Measurements from ENCODE around the gene MEGF6.

MEGF6 gene

DNA sequence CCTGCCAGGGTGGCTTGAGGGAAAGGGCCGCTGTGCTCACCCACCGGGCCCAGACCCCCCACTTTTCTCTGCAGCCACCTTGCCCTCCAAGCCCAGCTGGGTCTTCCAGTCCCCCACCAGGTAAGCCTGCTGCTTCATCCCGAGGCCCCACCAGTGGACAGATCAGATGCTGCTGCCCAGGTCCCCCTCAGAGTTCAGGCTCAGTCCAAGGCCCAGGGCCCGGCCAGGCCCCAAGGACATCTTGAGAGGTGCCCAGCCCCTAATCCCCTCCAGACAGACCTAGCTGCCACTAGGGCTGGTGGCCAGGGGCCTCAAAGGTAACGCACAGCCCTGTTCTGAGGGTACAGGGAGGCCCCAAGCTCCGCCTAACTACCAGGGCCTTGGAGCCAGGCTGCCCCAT, 58.6 kb downstream of the MEGF6 start:
- no peak for DNase-seq

- DNase-seq, result no peak
These were observed 59.1 kb downstream of the MEGF6 start for GRCh38 chr1:3552176-3552575.

DNA sequence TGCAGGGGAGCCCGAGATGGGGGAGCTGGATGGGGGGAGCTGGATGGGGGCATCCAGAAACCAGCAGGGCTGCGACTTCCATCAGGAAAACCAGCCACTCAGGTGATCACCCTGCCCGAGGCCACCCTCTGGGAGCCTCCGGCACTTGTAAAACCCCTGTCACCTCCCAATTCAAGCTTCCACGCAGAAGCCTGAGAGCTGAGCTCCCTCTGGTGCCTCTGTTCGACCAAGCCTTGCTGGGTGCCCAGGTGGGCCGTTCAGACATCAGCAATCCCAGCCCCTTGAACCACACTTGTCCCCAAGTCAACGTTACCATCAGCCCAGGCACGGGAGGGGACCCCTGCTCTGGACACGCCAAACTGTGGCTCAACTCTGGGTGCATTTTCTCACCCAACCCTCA, 59.6 kb downstream of the MEGF6 start:
- DNase-seq, result no peak

DNA sequence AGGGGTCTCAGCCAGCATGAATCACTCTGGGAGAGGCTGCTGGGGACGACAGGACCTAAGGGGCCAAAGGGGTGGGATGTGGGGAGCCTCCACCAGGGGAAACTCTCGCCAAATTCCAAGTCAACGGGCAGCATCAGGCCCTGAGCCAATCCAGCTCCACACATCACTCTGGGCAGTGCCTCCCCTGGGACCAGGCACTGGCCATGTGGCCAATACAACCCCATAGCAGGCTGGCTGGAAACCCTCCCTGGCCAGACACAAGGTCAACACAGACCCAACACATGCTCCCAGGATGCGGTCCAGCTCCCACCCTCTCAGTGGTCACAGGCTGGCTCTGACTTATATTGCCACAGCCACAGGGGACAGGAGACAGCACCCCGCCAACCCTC, 60.0 kb downstream of the MEGF6 start:
- DNase-seq, result no peak

GRCh38 chr1:3550511-3551289, 60.6 kb downstream of the MEGF6 start:
- no peak for DNase-seq

DNA sequence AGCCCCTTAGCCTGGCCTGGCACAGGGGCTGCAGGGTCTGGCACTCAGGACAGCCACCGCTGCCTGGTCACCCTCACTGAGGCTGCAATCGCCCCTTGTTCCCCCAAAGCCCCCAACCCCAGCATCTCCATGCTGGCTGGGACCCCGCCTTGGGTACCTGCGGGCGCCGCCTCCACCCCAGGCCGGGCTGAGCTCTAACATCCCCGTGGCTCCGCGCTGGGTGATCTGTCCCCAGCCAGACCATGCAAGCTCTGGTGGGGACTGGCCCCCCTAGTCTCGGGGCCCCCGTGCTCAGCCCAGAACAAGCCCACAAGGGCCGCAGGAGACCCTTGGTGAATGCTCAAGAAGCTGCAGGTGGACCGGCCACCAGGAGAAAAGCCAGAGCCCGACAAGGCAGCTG, 62.4 kb downstream of the MEGF6 start:
- no peak for DNase-seq

DNA sequence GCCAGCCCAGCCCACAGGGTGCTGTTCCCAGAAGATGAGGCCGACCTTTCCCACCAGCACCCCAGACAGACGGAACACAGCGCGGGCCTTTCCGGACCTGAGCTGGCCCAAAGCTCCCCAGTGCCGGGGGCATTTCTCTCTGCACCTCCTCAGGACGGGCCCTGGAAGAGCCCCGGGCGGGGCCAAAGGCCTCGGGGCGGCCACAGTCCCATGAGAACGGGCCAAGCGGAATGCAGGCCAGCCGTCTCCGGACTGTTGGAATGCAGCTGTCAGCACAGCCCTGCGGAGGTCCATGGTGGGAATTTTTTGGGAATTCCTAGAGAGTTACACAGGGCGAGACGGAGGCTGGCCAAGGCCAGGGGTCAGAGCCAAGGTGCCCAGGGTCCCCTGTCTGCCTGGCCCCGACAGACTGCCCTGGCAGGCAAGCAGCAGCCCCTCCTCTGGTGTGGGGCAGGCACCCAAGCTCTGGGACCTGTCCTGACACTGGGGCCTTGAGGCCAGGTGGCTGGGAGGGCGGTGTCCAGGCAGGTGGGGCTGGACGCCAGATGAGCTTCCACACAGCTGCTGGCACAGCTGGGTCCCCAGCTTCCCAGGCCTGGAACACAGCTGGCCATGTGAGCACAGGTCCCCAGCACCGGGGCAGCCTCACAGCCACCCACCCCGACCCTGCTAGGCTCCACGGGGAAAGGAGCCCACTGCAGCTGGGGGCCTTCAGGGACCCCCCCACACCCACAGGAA, 63.0 kb downstream of the MEGF6 start:
- DNase-seq, result no peak

GRCh38 chr1:3547055-3548005, 64.0 kb downstream of the MEGF6 start:
- no peak for DNase-seq

GRCh38 chr1:3546048-3546384, 65.3 kb downstream of the MEGF6 start:
- no peak for DNase-seq

- DNase-seq, result no peak
These were observed 65.8 kb downstream of the MEGF6 start for GRCh38 chr1:3545363-3546047.

DNA sequence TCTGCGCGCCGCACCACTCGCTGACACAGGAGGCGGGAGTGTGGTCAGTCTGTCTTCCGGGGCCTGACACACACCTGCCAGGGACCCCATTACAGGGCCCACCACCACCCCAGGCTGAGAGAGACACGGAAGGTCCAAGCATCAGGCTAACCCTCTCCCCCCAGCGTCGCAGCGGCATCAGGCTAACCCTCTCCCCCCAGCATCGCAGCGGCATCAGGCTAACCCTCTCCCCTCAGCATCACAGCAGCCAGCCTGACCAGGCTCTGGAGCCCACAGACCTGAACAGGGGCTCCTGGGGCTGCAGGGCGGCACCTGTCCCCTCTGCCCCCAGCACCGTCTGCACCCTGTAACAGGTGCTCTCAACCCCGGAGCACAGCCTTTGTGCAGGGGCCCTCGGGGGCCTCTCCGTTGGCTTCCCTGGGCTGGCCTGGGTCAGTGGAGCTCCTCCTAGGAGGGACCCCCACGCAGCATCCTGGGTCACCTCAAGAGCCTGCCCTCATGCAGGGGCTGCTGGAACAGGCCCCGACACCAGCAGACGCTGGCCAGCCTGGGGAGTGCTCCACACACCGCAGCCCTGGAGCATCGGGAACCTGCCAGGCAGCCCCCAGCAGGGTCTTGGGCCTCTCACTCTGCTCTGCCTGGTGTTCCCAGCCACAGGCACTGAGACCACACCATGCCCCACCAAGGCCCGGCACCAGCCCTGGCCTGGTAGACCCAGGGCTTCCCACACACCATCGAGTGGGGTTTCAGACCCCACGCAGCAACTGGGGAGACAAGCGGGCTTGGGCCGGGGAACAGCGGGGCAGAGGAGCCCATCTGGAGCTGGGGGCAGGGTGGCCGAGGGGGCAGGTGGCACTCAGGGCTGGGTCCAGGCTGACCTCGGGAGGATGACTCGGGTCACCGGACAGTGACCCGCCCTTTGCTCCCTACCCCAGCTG, 67.0 kb downstream of the MEGF6 start:
- no peak for DNase-seq

DNA sequence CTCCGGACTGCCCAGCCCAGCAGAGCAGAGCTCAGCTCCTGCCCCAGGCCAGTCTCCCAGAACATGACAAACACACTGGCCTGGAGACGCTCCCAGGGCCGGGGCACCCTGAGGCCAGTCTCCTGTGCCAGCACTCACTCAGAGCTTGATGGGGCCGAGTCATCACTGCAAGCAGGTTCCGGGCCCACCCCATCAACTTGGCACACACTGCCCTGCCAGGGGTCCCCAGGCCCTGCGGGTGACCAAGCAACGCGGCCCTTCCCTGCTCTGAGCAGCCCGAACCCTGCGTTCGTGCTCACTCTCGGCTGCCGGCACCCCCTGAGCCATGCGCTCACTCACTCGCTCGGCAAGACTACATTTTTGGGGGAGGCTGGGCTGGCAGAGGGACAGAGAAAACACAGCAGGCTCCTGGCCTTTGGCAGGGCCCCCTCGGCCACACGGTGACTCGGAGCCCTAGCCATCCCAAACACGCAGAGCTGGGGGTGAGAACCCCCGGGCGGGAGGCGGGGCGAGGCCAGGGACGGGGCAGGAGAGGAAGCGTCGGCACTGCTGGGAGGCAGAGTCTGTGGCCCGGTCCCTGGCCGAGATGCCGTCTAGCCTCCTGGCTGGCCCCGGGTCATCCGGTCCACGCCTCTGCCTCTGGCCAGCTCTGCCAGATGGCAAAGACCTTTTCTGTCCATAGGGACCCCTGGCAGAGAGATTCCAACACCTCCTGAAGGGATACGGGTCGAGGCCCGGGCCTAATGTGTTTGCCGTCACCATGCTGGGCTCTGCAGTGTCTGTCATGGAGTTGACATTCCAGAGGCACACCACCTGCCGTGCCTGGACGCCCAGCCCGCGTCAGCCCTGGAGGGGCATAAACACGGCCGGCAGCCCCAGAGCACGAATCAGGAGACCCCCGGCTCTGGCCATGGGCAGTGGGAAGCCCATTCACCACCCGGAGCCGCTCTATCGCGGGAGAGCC, 68.0 kb downstream of the MEGF6 start:
- no peak for DNase-seq

- DNase-seq, result no peak
These were observed 68.6 kb downstream of the MEGF6 start for GRCh38 chr1:3542676-3543075.

GRCh38 chr1:3541936-3542335, 69.4 kb downstream of the MEGF6 start:
- no peak for DNase-seq

GRCh38 chr1:3541465-3541864, 69.8 kb downstream of the MEGF6 start:
- no peak for DNase-seq

DNA sequence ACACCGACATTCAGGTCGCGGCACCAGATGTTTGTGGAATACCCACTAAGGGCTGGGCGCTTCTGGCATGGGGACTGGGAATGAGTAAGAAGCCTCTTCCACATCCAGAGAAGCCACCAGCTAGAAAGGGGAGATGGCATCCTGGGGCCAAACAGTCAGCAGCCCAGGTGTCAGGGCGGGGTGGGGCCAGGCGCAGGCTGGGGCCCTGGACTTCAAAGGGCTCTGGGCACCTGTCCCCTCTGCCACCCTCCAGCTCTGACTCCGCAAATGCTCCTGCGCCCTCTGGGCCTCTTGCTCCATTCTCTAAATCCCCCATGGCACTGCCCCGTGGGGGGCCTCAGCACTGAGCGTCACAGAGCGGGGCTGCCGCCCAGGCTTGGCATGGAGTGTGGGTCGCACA, 70.4 kb downstream of the MEGF6 start:
- DNase-seq, result no peak

DNA sequence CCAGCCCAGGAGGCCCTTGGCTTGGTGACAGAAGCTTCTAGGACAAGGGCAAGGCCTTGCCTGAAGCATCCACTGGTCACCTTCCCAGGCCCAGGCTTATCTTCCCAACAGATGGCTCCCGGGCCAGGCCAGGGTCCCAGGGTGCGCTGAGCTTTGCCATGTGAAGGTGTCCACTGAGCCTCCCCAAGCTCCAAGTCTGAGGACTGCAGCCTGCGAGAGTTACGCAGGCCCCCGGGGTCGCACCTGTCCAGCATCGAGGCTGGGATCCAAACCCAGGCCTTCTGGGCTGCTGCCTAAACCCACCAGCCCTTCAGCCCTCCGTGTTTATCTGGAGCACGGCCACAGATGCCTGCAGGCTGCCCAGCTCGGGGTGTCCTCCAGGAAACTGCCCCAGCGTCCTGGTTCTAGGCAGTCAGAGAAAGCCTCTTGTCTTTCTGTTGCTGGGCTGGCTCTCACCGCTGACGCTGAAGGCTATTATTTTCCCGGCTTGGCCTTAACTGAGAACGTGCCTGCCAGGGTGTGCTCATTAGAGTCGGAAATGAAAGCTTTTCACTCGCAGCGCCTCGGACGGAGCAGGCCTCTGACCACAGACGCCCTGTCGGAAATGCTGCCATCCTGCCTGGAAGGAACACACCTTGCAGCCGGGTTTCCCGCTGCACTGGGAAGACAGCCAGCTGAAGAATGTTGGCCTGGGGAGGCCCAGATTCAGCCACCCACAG, 71.4 kb downstream of the MEGF6 start:
- no peak for DNase-seq

- DNase-seq, result no peak
These were observed 73.9 kb downstream of the MEGF6 start for GRCh38 chr1:3537359-3537758.

DNA sequence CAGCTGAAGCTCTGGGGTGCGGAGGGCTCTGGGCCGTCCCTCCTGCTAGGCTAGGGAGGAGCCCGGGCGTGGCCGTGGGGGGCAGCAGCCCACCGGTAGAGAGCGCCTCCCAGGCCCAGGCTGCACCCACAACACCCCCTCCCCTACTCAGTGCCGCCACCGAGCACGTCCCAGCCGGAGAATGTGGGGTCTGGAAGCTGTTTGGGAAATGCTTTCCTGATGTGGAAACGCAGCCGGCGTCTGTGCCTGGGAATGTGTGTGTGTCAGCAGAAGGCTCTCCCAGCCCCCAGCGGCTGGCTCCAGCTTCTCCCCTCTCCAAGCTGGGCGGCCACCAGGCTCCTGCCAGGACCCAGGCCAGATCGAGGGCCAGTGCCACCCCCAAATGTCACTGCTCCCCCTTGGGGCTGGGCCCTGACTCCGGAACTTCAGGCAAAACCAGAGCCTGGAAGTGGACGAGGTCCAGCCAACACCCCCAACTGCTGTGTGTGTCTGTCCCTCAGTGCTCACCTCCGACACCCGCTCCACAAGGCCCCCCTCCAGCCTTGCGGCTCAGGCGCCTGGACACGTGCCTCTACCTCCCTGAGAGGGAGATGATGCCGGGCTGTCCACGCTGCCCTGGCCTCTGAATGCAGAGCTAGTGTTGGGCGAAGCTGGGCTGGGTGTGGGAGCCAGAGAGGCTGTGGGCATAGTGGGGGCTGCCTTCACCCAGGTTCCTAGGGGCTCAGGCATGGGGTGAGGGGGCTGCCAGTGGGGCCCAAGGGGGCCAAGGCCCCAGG, 74.7 kb downstream of the MEGF6 start:
- DNase-seq, result no peak

All from T-helper 2 cell (primary cell).